PC-3 (cell line): ENCODE results near the gene FAM177A1.

Experiments used
- EZH2 ChIP-seq: fragments of 300-600 bp; sonication (generic); IDR thresholded peaks from one replicate; pipeline ENCODE4 v1.6.1; 2017; ENCODE audit warnings: antibody characterized with exemption, mild to moderate bottlenecking, low read length; ENCODE audit not compliant: unreplicated experiment
- EZH2phosphoT487 ChIP-seq: fragments of 300-600 bp; sonication (generic); IDR thresholded peaks from 2 replicates; pipeline ENCODE4 v1.6.1; 2018; ENCODE audit warnings: mild to moderate bottlenecking, antibody characterized with exemption, low read length, borderline replicate concordance
- TF ChIP-seq, protein P1 (sequence below): fragments of 300-600 bp; sonication (generic); conservative IDR thresholded peaks from 2 replicates; pipeline ENCODE4 v1.5.1; 2017; ENCODE audit warnings: antibody characterized with exemption, low read depth, mild to moderate bottlenecking, low read length

DNA sequence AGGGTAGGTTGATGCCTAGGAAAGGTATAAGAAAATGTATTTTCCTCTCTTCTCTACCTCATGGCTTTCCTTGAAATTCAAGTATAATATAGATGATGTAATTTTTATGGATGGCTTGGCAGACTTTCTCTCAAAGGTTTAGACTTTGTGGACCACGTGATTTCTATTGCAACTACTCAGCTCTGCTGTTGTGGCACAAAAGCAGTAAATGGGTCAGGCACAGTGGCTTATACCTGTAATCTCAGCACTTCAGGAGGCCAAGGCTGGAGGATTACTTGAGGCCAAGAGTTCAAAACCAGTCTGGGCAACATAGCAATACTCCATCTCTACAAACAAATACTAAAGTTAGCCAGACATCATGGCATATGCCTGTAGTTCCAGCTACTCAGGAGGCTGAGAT is 41.2 kb upstream of the FAM177A1 start:
- TF ChIP-seq, protein P1, sequence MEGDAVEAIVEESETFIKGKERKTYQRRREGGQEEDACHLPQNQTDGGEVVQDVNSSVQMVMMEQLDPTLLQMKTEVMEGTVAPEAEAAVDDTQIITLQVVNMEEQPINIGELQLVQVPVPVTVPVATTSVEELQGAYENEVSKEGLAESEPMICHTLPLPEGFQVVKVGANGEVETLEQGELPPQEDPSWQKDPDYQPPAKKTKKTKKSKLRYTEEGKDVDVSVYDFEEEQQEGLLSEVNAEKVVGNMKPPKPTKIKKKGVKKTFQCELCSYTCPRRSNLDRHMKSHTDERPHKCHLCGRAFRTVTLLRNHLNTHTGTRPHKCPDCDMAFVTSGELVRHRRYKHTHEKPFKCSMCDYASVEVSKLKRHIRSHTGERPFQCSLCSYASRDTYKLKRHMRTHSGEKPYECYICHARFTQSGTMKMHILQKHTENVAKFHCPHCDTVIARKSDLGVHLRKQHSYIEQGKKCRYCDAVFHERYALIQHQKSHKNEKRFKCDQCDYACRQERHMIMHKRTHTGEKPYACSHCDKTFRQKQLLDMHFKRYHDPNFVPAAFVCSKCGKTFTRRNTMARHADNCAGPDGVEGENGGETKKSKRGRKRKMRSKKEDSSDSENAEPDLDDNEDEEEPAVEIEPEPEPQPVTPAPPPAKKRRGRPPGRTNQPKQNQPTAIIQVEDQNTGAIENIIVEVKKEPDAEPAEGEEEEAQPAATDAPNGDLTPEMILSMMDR: no peak
- TF ChIP-seq EZH2phosphoT487 (no peak), EZH2 (no peak)
